ENCODE data around the gene REPIN1.

Gene REPIN1

DNA sequence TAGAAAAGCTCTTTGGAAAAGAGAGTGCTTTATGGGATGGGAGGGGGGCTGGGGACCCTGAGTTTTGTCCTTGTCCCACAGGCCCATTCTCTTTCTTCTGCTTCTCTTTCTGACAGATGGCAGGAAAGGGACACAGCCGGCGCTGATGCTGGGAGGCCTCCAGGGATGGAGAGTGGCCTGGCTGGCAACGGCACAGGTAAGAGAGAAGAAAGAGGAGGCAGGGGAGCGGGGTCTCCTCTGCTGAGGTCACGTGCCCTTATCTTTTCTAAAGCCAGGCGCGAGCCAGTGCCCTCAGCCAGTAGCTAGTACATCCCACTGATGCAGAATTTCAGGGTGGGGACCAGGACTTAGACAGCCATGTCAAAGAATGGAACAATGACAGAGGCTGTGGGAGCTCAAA, 19.7 kb downstream of the REPIN1 start:
- no peak for DNase-seq (ENCODE audit: low read depth in 1 of 2, low spot score in 1 of 2)
- Histone ChIP-seq H3K27ac (replicated peaks) (peak overlapping the region; percentile 87), H3K4me3 (replicated peaks; ENCODE audit: insufficient read depth, low read length) (no peak overlapping the region), H3K27me3 (ENCODE audit: insufficient read depth, poor library complexity, severe bottlenecking) (no peaks in the 10 kb centered on the region)
- no peak for TF ChIP-seq POLR2AphosphoS5 (IDR thresholded peaks at IDR 0.05; ENCODE audit: low read depth)
- TF ChIP-seq, protein P1, sequence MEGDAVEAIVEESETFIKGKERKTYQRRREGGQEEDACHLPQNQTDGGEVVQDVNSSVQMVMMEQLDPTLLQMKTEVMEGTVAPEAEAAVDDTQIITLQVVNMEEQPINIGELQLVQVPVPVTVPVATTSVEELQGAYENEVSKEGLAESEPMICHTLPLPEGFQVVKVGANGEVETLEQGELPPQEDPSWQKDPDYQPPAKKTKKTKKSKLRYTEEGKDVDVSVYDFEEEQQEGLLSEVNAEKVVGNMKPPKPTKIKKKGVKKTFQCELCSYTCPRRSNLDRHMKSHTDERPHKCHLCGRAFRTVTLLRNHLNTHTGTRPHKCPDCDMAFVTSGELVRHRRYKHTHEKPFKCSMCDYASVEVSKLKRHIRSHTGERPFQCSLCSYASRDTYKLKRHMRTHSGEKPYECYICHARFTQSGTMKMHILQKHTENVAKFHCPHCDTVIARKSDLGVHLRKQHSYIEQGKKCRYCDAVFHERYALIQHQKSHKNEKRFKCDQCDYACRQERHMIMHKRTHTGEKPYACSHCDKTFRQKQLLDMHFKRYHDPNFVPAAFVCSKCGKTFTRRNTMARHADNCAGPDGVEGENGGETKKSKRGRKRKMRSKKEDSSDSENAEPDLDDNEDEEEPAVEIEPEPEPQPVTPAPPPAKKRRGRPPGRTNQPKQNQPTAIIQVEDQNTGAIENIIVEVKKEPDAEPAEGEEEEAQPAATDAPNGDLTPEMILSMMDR (IDR thresholded peaks at IDR 0.05; ENCODE audit: insufficient read depth, low read length): no peak
- no peak for TF ChIP-seq GABPA (IDR thresholded peaks at IDR 0.05; ENCODE audit: low read depth)
- no peak for TF ChIP-seq SPI1 (IDR thresholded peaks at IDR 0.05; ENCODE audit: borderline replicate concordance, low read depth)
- TF ChIP-seq, protein P2, sequence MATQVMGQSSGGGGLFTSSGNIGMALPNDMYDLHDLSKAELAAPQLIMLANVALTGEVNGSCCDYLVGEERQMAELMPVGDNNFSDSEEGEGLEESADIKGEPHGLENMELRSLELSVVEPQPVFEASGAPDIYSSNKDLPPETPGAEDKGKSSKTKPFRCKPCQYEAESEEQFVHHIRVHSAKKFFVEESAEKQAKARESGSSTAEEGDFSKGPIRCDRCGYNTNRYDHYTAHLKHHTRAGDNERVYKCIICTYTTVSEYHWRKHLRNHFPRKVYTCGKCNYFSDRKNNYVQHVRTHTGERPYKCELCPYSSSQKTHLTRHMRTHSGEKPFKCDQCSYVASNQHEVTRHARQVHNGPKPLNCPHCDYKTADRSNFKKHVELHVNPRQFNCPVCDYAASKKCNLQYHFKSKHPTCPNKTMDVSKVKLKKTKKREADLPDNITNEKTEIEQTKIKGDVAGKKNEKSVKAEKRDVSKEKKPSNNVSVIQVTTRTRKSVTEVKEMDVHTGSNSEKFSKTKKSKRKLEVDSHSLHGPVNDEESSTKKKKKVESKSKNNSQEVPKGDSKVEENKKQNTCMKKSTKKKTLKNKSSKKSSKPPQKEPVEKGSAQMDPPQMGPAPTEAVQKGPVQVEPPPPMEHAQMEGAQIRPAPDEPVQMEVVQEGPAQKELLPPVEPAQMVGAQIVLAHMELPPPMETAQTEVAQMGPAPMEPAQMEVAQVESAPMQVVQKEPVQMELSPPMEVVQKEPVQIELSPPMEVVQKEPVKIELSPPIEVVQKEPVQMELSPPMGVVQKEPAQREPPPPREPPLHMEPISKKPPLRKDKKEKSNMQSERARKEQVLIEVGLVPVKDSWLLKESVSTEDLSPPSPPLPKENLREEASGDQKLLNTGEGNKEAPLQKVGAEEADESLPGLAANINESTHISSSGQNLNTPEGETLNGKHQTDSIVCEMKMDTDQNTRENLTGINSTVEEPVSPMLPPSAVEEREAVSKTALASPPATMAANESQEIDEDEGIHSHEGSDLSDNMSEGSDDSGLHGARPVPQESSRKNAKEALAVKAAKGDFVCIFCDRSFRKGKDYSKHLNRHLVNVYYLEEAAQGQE (IDR thresholded peaks at IDR 0.05; ENCODE audit: insufficient replicate concordance, low read depth): no peak

DNA sequence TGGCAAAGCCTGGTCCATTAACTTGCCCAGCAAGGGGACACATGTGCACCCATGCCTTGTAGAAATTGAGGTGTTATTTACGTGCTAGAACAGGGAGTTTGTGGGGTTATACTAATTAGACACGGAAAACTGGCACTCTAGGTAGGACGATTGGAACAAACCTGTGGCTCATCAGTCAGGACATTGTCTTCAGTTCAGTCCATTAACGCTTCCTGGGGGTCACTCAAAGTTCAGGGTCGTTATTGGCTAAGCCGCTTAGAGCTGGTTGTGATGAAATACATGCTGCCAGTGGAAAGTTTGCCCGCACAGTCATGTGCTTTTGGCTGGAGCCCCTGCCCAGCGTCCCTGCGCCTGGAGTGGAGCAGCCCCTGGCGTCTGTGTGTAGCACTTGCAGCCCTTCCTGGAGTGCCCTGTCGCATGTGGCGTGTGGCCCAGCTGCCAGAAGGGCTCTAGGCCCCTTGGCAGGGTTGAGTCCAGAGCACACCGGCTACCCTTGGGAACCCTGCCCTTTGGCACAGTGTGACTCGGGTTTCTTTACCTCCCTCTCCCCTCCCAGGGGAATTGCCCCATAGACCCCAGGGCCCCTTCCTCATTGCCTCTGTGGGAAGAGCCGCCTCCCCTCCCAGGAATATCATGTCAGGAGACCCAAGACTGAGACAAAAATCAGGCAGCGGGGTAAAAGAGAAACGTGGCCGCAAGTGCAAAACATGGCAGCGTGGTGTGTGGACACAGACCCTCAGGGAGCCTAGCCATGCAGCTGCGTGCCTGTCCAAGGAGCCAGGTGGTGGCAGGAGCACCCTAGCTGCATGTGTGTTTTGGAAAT, 20.3 kb downstream of the REPIN1 start:
- DNase-seq (ENCODE audit: low read depth in 1 of 2, low spot score in 1 of 2): peak; percentile 95 to 97
- TF ChIP-seq SPI1 (IDR thresholded peaks at IDR 0.05; ENCODE audit: borderline replicate concordance, low read depth) (no peak), GABPA (IDR thresholded peaks at IDR 0.05; ENCODE audit: low read depth) (no peak), POLR2AphosphoS5 (IDR thresholded peaks at IDR 0.05; ENCODE audit: low read depth) (peak; percentile 91)
- TF ChIP-seq, protein P1 (IDR thresholded peaks at IDR 0.05; ENCODE audit: insufficient read depth, low read length): peak; percentile 93
- TF ChIP-seq, protein P2 (IDR thresholded peaks at IDR 0.05; ENCODE audit: insufficient replicate concordance, low read depth): no peak
- no peak overlapping the region for H3K4me3 ChIP-seq (replicated peaks; ENCODE audit: insufficient read depth, low read length)
- H3K27me3 ChIP-seq (ENCODE audit: insufficient read depth, poor library complexity, severe bottlenecking): no peaks in the 10 kb centered on the region
- H3K27ac ChIP-seq (replicated peaks): peak overlapping the region; percentile 87

DNA sequence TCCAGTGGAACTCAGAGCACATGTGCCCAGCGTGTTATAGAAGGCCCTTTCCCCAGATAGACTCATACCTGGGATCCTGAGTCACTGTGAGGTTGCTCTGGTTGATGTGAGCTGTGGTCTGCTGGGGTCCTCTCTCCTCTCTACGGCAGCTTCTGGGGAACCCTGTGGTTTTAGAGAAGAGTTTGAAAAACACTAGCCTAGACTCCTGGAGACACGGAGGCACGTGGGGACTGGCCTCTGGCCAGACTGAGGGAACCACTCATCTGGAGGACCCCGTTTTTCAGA, 20.9 kb downstream of the REPIN1 start:
- DNase-seq (ENCODE audit: low read depth in 1 of 2, low spot score in 1 of 2): no peak
- H3K27me3 ChIP-seq (ENCODE audit: insufficient read depth, poor library complexity, severe bottlenecking): no peaks in the 10 kb centered on the region
- H3K27ac ChIP-seq (replicated peaks): peak overlapping the region; percentile 87
- TF ChIP-seq POLR2AphosphoS5 (IDR thresholded peaks at IDR 0.05; ENCODE audit: low read depth) (no peak), SPI1 (IDR thresholded peaks at IDR 0.05; ENCODE audit: borderline replicate concordance, low read depth) (no peak), GABPA (IDR thresholded peaks at IDR 0.05; ENCODE audit: low read depth) (no peak)
- TF ChIP-seq, protein P2 (IDR thresholded peaks at IDR 0.05; ENCODE audit: insufficient replicate concordance, low read depth): no peak
- TF ChIP-seq, protein P1 (IDR thresholded peaks at IDR 0.05; ENCODE audit: insufficient read depth, low read length): no peak
- H3K4me3 ChIP-seq (replicated peaks; ENCODE audit: insufficient read depth, low read length): no peak overlapping the region

Data from HL-60 (cell line).